Glomerular visceral epithelial cell (primary cell): ENCODE results near the gene NRARP.

Experiments used
- DNase-seq: peaks from one replicate; pipeline ENCODE4 v3.0.0-alpha.2; 2016; ENCODE audit errors: extremely low spot score

NRARP gene

DNA sequence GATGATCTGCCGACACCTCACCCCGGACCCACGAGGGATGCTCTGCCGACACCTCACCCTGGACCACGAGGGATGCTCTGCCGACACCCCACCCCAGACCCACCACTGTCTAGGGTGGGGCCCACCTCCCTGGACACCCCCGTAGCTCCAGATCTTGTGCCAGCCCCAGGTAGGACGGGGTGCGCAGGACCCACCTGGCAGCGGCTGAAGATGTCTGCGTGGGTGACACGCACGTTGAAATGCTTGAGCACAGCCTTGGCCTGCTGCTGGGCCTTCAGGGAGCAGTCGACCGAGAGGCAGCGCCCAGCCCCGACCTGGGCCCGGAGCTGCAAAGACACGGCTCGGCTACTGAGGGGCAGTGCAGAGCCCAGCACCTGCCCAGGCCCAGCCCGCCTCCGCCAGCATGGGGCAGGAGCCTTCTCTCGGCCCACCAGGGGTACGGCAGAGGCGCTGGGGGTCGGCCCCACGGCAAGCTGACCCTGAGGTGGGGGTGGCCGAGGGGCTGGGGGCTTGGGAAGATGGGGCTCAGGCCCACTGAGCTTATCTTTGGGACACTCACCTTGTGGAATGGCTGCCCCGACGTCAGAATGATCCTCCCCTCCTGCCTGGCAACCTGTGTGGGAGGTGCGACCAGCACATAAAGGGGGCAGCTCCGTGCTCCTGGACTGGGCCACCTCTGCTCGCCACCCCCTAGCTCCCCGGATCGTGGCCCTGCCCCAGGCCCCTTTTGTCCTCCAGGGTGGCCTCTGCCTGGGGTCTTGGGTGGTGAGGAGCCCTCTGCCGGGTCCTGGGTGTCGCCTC lies 21.7 kb upstream of the NRARP start:
- no peak for DNase-seq

DNA sequence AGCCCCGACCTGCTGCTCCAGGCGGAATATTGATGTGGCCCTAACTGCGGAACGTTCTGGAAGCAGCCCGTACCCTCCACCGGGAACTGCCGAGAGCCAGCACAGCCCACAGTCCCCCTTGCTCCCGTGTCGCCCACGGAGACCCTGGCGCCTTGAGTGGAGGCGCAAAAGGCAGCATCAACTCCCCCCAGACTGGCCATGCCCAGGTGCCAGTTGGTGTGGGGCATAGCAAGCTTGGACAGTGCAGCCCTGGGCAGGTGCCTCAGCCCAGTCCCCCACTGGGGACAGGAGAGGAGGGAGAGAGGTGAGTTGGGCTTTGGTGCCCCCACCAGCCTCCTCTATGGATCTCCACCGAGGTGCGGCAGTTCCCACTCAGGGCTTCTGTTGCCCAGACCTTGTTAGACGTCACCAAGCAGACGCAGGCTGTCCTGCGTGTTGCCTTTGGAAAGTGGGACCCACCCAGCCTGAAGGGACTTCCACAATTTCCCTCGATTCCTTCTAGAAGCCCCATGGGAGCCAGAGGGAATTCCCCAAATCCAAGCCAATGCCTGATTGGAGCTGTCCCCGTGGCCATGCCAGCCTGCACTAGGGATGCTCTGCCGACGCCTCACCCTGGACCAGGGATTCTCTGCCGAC lies 19.8 kb upstream of the NRARP start:
- DNase-seq: no peak

DNA sequence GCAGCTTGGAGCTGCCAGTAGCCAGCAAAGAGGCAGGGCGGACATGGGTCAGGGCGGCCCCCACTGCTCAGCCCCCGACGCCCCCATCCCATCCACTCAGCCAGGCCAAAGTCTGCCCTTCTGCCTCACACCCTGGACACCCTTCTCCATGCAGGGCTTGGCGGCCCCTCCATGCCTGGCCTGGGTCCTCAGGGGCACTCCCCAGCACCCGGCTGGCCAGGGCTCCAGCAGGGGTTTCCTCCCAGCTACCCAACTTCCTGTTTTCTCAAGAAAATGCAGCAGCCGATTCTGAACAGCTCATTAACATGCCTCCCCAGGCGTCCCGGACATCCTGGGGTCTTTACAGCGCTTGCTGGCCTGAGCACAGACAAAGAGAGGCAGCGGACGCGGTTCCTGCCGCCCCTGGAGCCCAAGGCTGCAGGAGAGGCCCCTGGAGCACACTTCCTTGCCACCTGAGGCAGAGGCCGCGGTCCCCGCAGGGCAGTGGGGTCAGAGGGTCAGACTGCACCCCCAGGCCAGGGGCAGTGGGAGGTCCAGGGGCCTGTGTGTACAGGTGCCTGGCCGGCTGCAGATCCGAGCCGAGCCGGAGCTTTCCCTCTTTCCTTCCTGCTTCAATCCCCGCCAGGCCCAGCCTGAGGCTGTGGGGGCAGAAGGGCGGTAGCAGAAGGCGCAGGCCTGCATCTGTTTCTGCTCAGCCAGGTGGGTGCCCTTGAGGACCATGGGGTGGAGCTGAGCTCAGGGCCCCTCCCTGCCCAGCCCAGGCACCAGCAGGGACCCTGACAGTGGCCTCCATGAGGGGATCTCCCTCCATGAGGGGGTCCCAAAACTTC lies 18.7 kb upstream of the NRARP start:
- DNase-seq: no peak

DNA sequence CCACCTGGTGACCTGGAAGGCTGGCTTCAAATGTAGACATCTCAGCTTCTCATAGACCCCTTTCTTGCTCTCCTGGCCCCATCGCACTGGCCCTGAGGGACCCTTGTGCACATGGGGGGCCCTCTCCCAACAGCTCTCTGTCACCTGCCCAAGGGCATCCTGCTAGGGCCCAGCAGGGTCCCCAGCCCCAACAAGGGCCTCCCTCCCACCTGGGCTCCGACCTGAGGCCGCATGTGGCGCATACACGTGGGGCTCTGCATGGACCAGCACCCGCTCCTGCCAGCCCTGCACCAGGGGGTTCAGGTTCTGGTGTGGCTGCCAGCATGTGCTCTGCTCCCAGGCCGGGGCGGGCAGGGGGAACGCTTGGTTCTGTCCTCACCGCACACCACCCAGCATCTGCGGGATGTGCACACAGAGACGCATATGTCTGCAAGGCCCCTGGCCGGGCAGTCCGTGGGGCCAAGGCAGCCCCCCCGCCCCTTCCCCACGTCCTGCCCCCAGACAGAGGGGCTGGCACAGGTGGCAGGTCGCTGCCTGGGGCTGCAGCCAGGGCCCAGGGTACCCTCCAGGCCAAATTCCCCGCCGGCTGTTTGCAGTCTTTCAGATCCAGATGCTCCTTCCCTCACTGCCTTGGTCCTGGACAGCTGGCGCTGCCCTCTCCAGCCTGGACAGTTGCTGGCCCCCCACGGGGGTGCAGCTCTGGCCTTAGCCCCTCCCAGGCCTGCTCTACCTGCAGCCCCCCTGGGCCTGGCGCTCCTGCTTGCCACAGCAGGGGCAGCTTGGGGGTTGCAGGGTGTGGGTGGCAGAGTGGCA lies 17.9 kb upstream of the NRARP start:
- no peak for DNase-seq

DNA sequence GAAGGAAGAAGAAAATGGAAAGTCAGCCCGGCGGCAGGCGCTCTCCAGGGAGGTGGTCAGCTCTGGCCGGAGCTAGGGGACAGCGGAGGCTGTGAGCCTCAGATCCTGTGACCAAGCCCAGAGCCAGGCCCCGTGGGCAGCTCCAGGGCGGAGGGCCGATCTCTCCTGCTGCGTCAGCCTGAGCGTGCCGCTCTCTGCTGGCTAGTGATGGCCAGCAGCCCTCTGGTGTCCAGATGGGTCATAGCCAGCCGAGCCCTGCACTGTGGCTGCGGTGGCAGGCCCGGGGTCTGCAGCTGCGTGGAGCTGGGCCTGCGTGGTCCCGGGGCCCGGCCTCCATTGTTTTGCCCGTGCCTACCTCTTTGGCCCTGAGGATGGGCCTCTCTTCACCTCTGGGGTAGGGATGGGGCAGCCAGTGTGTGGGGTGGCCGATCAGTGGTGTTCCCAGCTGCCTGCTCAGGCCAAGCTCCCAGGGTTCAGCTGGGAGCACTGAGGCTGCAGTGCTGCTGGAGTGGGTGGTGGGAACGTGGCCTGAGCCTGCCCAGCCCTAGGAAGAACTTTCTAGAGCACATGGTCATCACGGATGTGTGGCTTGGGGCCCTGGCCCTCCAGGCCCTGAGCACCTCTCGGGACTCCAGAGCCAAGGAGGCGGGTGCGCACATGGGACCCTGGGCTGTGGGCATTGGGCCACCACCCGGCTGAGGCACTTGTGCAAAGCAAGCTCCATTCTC lies 17.1 kb upstream of the NRARP start:
- no peak for DNase-seq

DNA sequence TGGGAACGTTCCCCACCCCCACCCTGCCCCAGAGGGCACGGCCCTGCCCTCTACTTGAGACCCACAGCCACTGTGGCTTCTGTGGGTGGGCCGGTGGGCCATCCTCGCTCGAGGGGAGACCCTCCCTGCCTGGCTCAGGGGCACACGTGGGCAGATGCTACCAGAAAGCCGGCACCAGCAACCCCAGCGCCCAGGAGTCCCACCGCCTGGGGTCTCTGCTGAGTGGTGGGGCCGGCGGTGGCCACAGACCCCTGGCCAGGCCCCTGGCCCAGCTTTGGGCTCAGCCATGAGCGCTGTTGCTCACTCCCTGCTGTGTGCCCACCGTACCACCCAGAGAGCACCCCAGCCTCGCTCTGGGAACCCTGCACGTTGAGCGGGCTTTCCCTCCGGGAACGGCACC lies 16.5 kb upstream of the NRARP start:
- DNase-seq: no peak

DNA sequence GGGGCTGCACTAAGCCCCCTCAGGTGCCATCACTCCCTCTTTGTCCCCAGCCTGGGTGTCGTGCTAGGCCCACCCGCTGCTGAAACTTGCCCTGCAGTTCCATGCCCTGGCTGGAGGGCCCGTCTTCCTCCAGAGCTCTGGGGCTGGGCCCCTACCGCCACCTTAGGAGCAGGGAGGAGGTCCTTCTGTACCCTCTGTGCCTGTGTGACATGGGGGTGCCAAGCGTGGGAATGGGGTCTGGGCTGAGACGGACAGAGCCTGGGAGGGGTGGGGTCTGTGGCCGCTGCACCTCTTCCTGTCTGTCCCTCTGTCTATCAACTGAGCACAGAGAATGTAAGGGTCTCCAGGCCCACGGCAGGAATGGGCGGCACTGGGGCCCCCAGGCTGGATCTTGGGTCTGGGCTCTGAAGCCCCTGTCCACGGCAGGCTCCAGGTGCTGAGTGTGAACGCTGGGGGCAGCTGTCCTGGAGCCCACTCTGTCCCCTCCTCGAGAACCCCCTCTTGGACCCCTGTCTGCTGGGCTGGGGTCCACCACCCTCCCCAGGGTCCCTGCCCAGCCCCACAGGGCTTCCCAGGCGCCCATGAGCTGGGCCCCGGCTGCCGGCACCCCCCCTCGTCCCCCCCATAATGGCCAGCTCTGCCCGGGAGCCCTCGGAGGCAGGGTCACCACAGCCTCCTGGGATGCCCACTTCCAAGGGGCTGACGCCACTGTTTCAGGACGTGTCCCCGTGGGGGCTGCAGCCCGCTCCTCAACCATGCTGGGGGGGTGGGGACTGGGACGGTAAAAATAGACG lies 15.8 kb upstream of the NRARP start:
- DNase-seq: no peak

DNA sequence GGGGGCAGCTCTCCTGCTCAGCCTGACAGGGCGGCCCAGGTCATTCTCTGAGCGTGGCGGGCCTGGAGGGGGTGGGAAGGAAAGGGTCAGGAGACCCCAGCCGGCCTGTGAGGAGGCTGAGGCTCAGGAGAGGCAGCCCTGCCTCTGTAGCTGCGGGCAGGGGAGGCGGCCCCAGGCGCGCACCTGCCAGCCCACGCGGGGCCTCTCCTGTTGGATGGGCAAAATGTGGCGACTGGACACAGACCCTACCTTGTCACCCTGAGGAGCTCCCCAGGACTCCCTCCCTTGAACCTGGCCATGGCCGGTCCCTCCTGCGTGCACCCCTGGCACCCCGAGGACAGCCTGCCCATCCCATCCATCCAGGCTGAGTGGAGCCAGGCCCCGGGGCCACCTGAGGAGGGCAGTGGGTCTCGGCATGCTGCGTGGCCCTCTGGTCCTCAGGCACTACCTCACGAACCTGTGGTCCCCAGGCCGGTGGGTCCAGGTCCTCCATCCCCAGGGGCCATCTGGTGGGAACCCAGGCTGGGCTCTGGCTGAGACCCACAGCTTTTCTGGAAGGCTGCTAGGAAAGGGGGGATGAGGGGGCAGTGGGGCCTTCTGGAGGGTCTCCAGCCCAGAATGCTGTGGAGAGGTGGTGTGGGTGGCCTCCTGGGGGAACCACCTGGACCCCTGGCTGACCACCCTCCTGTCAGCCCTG lies 15.1 kb upstream of the NRARP start:
- no peak for DNase-seq

DNA sequence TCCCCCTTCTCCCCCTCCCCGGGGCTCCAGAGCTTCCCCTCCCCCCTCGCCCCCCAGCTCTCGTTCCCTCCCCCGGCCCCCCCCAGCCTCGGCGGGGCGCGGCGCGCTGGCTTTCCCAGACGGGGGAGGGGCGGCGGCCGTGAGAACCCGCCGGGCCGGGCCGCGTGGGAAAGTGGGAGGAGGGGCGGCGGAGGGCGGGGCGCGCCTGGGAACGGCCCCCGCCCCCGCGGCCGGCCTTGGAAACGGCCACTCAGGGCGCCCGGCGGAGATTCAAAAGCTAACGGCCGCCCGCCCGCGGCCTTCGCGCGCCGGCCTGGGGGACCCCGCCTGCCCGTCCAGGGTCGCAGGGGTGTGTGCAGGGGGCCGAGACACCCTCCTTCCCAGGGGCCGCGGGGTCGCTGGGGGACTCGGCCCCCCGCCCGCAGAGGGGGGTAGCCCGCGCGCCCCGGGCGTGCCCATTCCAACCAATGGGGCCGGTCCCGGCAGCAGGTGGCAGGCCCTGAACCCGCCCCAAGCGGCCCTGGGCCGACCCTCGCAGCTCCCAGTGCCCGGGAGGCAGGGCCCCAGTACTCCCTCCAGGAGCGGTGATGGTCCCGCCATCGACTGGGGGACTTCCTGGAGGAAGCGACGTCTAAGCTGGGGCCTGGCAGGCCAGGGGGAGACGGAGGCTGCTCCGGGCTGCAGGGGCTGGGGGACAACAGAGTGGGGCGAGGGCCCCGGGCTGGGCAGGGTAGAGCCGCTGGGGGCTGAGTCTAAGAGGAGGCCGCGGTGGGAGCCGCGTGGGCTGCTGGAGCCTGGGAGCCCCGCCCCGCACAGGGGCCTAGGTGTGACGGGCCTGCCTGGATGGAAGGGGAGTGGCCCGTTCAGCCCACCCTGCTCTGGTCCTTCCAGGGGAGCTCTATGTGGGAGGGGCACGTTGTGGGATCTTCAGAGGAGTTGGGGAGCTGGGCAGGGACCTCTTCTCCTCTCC lies 14.2 kb upstream of the NRARP start:
- no peak for DNase-seq

DNA sequence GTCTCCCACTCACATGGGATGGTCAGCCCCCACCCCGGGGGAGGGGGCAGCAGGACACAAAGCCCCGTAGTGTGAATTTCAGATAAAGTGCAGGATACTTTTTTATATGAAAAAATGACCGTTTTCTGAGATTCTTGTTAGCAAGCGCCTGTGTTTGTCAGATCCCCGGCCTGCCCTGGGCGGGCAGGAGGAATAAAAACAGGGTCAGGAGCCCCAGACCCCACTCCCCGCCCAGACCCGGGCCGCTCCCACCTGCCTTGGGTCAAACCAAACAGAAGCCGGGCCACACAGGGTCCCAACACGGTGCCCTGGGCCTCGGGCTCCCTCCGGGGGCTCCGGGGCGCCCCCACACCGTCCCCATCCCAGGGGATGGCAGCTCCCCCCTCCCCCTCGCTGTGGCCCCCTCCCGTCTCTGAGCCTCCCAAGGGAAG lies 13.5 kb upstream of the NRARP start:
- no peak for DNase-seq

DNA sequence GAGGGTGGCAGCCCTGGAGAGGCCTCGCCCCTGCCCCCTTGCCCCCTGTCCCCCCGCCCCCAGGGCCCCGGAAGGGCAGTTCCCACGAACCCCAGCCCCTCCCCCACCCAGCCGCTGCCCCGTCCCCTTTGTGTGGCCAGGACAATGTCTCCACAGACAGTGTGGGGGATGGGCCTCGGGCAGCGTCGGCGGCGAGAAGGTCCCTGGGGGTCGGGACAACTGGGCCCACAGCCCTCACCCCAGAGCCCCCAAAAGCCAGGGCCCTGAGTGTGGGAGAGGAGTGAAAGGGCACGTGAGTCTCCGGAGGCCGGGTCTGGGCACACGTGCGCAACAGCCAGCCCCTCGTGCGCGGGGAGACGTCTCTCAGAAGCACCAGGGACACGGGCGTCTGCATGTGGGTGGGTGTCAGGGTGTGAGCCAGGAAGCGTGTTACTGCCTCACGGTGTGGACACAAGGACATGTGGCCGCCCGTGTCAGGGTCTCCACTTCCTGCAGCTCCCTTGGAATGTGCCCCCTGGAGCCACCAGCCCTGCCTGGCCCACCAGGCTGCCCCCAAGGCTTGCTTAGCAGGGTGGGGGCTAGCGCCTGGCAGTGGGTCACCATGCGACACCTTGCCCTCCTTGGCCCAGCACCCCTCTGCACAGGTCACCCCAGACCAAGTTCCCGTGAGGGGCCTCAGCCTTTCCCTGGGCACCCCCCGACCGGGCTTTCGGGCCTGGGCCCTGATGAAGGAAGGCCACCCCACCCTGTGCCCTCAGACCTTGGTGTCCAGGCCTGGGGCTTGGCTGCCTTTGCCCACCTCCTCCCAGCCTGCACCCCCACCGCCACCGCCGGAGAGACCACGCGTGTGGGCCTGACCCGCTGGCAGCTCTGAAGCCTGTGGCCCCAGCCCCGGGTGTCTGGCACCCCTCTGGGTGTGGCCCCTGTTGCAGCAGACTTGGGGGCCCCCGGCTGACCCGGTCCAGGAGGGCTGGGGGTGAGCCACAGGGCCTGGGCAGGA lies 12.8 kb upstream of the NRARP start:
- no peak for DNase-seq

DNA sequence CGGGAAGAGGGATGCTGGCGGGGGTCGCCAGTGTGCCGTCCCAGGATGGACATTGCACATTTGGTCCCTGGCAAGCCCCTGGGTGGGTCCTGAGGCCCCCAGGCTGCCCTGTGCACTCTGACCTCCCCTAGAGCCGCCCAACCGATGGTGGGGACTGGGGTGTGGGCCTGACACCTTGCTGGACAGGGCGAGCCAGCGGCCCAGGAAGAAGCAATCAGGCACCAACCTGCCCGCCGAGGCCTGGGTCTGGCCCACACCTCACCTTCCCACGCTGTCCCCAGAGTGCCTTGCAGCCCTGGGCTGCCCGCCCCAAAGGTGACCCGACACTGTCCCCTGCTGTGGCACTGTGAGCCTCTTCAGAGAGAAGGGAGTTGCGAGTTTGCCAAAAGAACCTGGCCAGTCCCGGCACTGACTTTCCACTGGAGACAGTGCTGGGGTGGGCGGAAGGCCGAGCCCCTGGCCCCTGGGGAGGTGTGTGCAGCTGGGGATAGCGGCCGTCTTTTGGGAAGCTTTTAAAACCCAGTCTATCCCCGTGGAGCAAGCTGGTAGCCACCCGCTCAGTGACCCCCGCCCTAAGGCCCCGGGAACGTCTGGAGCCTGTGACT lies 12.0 kb upstream of the NRARP start:
- DNase-seq: no peak

DNA sequence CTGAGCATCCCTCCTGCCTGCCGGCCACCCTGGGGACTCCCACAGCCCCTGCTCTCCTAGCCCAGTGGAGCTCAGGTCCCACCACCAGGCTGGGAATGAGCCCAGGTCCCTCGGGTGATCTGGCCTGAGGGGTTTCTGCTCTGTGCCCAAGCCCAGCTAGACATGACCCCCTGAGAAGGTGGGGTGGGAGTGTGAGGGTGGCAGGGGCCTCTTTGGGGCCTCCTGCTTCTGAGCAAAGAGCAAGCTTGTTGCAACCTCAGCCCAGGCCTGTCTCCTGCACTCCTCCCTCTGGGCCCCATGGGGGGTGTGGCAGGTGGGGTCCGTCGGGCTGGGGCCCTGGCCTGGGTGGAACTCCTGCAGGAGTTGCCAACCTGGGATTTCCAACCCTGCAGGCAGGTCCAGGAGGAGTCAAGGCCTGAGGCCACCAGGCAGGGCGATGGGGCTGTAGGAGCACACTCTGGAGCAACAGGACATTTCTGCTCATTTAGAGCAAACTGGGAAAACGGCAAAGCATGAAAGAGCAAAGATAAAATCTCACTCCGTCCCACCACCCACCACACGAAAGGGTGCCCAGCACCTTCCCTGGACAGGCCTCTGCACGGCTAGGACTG lies 11.4 kb upstream of the NRARP start:
- no peak for DNase-seq

DNA sequence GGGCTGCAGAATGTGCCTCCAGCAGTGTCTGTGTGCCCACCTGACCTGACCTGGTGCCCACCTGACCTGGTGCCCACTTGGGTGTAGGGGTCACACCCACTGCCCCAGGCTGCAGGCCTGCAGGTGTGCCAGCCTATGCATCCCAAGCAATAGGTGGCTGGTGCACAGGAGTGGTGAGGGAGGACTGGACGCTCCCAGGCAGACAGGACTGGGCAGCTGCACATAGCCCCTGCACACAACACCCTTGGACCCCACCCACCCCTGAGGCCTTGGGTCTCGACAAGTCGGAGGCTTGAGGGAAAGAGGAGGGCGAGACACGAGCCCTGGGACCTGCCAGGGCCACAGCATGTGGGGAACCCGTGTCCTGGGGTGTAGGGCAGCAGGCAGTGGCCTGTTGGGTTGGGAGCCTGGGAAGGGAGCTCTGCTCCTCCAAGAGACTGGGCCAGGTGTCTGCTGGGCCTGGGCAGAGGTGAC lies 10.8 kb upstream of the NRARP start:
- no peak for DNase-seq

DNA sequence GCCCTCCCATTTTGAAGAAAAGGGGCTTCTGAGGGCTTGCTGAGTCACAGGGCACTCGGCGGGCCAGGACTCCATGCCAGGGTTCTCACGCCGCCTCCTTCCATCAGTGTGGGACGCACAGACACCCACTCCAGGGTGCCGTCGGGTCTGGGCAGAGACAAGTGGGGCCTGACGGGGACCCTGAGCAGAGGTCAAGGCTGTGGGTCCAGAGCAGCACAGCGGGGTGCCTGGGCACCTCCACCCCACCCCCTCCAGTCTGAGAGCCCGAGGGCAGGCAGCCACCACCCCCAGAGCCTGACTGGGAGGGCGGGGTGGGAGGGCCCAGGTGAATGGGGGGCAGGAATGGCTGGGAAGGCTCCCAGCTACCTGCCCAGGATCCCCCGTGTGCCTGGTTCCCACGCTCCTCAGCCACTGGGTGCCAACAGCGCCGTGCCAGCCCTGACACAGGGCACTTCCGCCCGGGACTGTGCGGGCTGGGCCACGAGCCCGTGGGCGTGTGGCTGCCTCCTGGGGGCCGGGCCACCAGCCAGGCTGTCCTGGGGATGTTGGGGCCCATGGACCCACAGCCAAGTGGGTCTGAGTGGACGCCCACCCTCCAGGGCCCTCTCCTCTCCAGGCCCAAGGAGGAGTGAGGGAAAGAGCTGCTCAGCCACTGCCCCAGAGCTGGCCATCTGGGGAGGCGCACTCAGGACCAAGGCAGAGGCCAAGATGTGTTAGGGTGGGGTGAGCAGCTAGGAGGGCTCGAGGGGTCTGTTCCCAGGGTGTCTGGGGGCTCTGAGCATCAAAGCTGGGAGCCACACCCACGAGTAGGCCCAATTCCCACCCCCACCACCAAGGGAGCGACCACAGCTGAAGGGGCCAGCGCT lies 10.1 kb upstream of the NRARP start:
- no peak for DNase-seq
